ENCODE results near the gene DNASE1L1.

The DNASE1L1 gene

GRCh38 chrX:154403858-154404257, 5.2 kb downstream of the DNASE1L1 start:
- Histone ChIP-seq H3K79me2 (ENCODE audit: insufficient read depth, low read length) (peaks cover 21% of the 10 kb centered on the region), H3K36me3 (ENCODE audit: insufficient read depth, low read length) (peaks cover 21% of the 10 kb centered on the region; the same call in 1 of the 2 replicates), H2AFZ (ENCODE audit: low read length) (no peak overlapping the region), H3K9me3 (ENCODE audit: insufficient read depth, low read depth, low read length) (no peaks in the 10 kb centered on the region), H3K27me3 (ENCODE audit: insufficient read depth, low read length, poor library complexity, severe bottlenecking) (peaks cover 4% of the 10 kb centered on the region), H3K4me1 (ENCODE audit: insufficient read depth, low read length, poor library complexity, severe bottlenecking) (peaks cover 13% of the 10 kb centered on the region), H3K9ac (ENCODE audit: low read depth, low read length, poor library complexity, severe bottlenecking) (no peak overlapping the region), H3K4me2 (ENCODE audit: low read depth, low read length, poor library complexity, severe bottlenecking) (no peak overlapping the region), H3K4me3 (ENCODE audit: low read length, poor library complexity, severe bottlenecking) (no peak overlapping the region), H3F3A (ENCODE audit: low read depth) (no peaks in the 10 kb centered on the region), H4K20me1 (ENCODE audit: insufficient read depth, low read length, poor library complexity, severe bottlenecking) (peaks cover 25% of the 10 kb centered on the region), H3K9me2 (replicated peaks; ENCODE audit: low read depth, low read length) (no peaks in the 10 kb centered on the region)
- TF ChIP-seq CTCF (conservative IDR thresholded peaks at IDR 0.05; ENCODE audit: low read length) (no peak), EZH2phosphoT487 (IDR thresholded peaks at IDR 0.05; ENCODE audit: borderline replicate concordance) (no peak)

GRCh38 chrX:154403192-154403591, 5.9 kb downstream of the DNASE1L1 start:
- H3K4me3 ChIP-seq (ENCODE audit: low read length, poor library complexity, severe bottlenecking) = no peak overlapping the region
- H3F3A ChIP-seq (ENCODE audit: low read depth) = no peaks in the 10 kb centered on the region
- no peak overlapping the region for H2AFZ ChIP-seq (ENCODE audit: low read length)
- no peak overlapping the region for H3K9ac ChIP-seq (ENCODE audit: low read depth, low read length, poor library complexity, severe bottlenecking)
- H3K4me1 ChIP-seq (ENCODE audit: insufficient read depth, low read length, poor library complexity, severe bottlenecking) = peaks cover 13% of the 10 kb centered on the region
- peaks cover 8% of the 10 kb centered on the region for H3K27me3 ChIP-seq (ENCODE audit: insufficient read depth, low read length, poor library complexity, severe bottlenecking)
- no peaks in the 10 kb centered on the region for H3K9me2 ChIP-seq (replicated peaks; ENCODE audit: low read depth, low read length)
- peaks cover 25% of the 10 kb centered on the region for H4K20me1 ChIP-seq (ENCODE audit: insufficient read depth, low read length, poor library complexity, severe bottlenecking)
- peaks cover 28% of the 10 kb centered on the region for H3K79me2 ChIP-seq (ENCODE audit: insufficient read depth, low read length)
- no peaks in the 10 kb centered on the region for H3K9me3 ChIP-seq (ENCODE audit: insufficient read depth, low read depth, low read length)
- TF ChIP-seq EZH2phosphoT487 (IDR thresholded peaks at IDR 0.05; ENCODE audit: borderline replicate concordance) (no peak), CTCF (conservative IDR thresholded peaks at IDR 0.05; ENCODE audit: low read length) (no peak)
- peaks cover 21% of the 10 kb centered on the region; the same call in 1 of the 2 replicates for H3K36me3 ChIP-seq (ENCODE audit: insufficient read depth, low read length)
- no peak overlapping the region for H3K4me2 ChIP-seq (ENCODE audit: low read depth, low read length, poor library complexity, severe bottlenecking)

- peaks cover 25% of the 10 kb centered on the region for H4K20me1 ChIP-seq (ENCODE audit: insufficient read depth, low read length, poor library complexity, severe bottlenecking)
- H3K9me3 ChIP-seq (ENCODE audit: insufficient read depth, low read depth, low read length) = no peaks in the 10 kb centered on the region
- H3K79me2 ChIP-seq (ENCODE audit: insufficient read depth, low read length) = peaks cover 28% of the 10 kb centered on the region
- H3K9me2 ChIP-seq (replicated peaks; ENCODE audit: low read depth, low read length) = no peaks in the 10 kb centered on the region
- H3K4me2 ChIP-seq (ENCODE audit: low read depth, low read length, poor library complexity, severe bottlenecking) = no peak overlapping the region
- no peak overlapping the region for H3K9ac ChIP-seq (ENCODE audit: low read depth, low read length, poor library complexity, severe bottlenecking)
- H3K36me3 ChIP-seq (ENCODE audit: insufficient read depth, low read length) = peaks cover 21% of the 10 kb centered on the region; the same call in 1 of the 2 replicates
- no peak overlapping the region for H3K4me3 ChIP-seq (ENCODE audit: low read length, poor library complexity, severe bottlenecking)
- H3K4me1 ChIP-seq (ENCODE audit: insufficient read depth, low read length, poor library complexity, severe bottlenecking) = peaks cover 13% of the 10 kb centered on the region
- no peak overlapping the region for H2AFZ ChIP-seq (ENCODE audit: low read length)
- H3F3A ChIP-seq (ENCODE audit: low read depth) = no peaks in the 10 kb centered on the region; the same call in 1 of the 2 replicates
- TF ChIP-seq EZH2phosphoT487 (IDR thresholded peaks at IDR 0.05; ENCODE audit: borderline replicate concordance) (no peak), CTCF (conservative IDR thresholded peaks at IDR 0.05; ENCODE audit: low read length) (no peak)
- peaks cover 8% of the 10 kb centered on the region for H3K27me3 ChIP-seq (ENCODE audit: insufficient read depth, low read length, poor library complexity, severe bottlenecking)
These were observed 6.4 kb downstream of the DNASE1L1 start for GRCh38 chrX:154402622-154403127.
